Measurements from ENCODE around the gene TRAPPC12.

The TRAPPC12 gene

GRCh38 chr2:3435445-3435844, 56.0 kb downstream of the TRAPPC12 start:
- Histone ChIP-seq H3K79me2 (no peaks in the 10 kb centered on the region), H2AFZ (no peak overlapping the region), H3K9ac (no peak overlapping the region), H3K4me1 (no peaks in the 10 kb centered on the region), H3K27me3 (ENCODE audit: control insufficient read depth, insufficient read depth, low read length) (no peaks in the 10 kb centered on the region), H3K27ac (no peak overlapping the region), H3K9me3 (ENCODE audit: control insufficient read depth, low read length) (no peaks in the 10 kb centered on the region), H3K4me2 (ENCODE audit: low read length) (no peak overlapping the region), H3K4me3 (ENCODE audit: low read depth, low read length) (no peak overlapping the region), H3K36me3 (ENCODE audit: control insufficient read depth, insufficient read depth, low read length) (no peaks in the 10 kb centered on the region)
- TF ChIP-seq CTCF (IDR thresholded peaks at IDR 0.05) = no peak

- Histone ChIP-seq H3K9ac (no peak overlapping the region), H3K4me2 (ENCODE audit: low read length) (no peak overlapping the region), H3K4me3 (ENCODE audit: low read depth, low read length) (no peak overlapping the region), H3K79me2 (peaks cover 7% of the 10 kb centered on the region), H3K36me3 (ENCODE audit: control insufficient read depth, insufficient read depth, low read length) (no peaks in the 10 kb centered on the region), H3K27ac (no peak overlapping the region), H3K9me3 (ENCODE audit: control insufficient read depth, low read length) (no peaks in the 10 kb centered on the region), H2AFZ (no peak overlapping the region), H3K27me3 (ENCODE audit: control insufficient read depth, insufficient read depth, low read length) (no peaks in the 10 kb centered on the region), H3K4me1 (peaks cover 5% of the 10 kb centered on the region)
- no peak for TF ChIP-seq CTCF (IDR thresholded peaks at IDR 0.05)
Observed at GRCh38 chr2:3440477-3440876, 61.0 kb downstream of the TRAPPC12 start.

GRCh38 chr2:3441465-3441864, 62.0 kb downstream of the TRAPPC12 start:
- H2AFZ ChIP-seq = no peak overlapping the region
- H3K27ac ChIP-seq = no peak overlapping the region
- no peaks in the 10 kb centered on the region for H3K27me3 ChIP-seq (ENCODE audit: control insufficient read depth, insufficient read depth, low read length)

GRCh38 chr2:3442185-3442584, 62.7 kb downstream of the TRAPPC12 start:
- peaks cover 7% of the 10 kb centered on the region for H3K79me2 ChIP-seq
- H3K9ac ChIP-seq = no peak overlapping the region
- no peaks in the 10 kb centered on the region for H3K36me3 ChIP-seq (ENCODE audit: control insufficient read depth, insufficient read depth, low read length)
- H2AFZ ChIP-seq = no peak overlapping the region
- no peak overlapping the region for H3K4me3 ChIP-seq (ENCODE audit: low read depth, low read length)
- H3K4me2 ChIP-seq (ENCODE audit: low read length) = no peak overlapping the region
- TF ChIP-seq CTCF (IDR thresholded peaks at IDR 0.05) = no peak
- peaks cover 5% of the 10 kb centered on the region for H3K4me1 ChIP-seq
- H3K27me3 ChIP-seq (ENCODE audit: control insufficient read depth, insufficient read depth, low read length) = no peaks in the 10 kb centered on the region
- H3K9me3 ChIP-seq (ENCODE audit: control insufficient read depth, low read length) = no peaks in the 10 kb centered on the region
- H3K27ac ChIP-seq = no peak overlapping the region

More at GRCh38 chr2:3441465-3441864, 62.0 kb downstream of the TRAPPC12 start:
- Histone ChIP-seq H3K4me1 (peaks cover 5% of the 10 kb centered on the region), H3K4me3 (ENCODE audit: low read depth, low read length) (no peak overlapping the region), H3K79me2 (peaks cover 7% of the 10 kb centered on the region), H3K9ac (no peak overlapping the region), H3K36me3 (ENCODE audit: control insufficient read depth, insufficient read depth, low read length) (no peaks in the 10 kb centered on the region), H3K4me2 (ENCODE audit: low read length) (no peak overlapping the region), H3K9me3 (ENCODE audit: control insufficient read depth, low read length) (no peaks in the 10 kb centered on the region)
- no peak for TF ChIP-seq CTCF (IDR thresholded peaks at IDR 0.05)

GRCh38 chr2:3443083-3443482, 63.6 kb downstream of the TRAPPC12 start:
- Histone ChIP-seq H3K4me3 (ENCODE audit: low read depth, low read length) (no peak overlapping the region), H3K27ac (no peak overlapping the region), H3K36me3 (ENCODE audit: control insufficient read depth, insufficient read depth, low read length) (no peaks in the 10 kb centered on the region), H3K27me3 (ENCODE audit: control insufficient read depth, insufficient read depth, low read length) (no peaks in the 10 kb centered on the region), H3K9me3 (ENCODE audit: control insufficient read depth, low read length) (no peaks in the 10 kb centered on the region), H3K79me2 (peaks cover 8% of the 10 kb centered on the region), H3K4me1 (peaks cover 5% of the 10 kb centered on the region), H3K4me2 (ENCODE audit: low read length) (no peak overlapping the region), H2AFZ (no peak overlapping the region), H3K9ac (no peak overlapping the region)
- TF ChIP-seq CTCF (IDR thresholded peaks at IDR 0.05) = no peak

Measured in parathyroid adenoma (tissue), 2 donors.